Ovary (tissue), 3 donors: ENCODE measurements around the gene HSD3B7.

Source experiments
- POLR2A ChIP-seq: fragments of 450-650 bp; IDR thresholded peaks from one replicate; pipeline ENCODE4 v1.6.1; 2017; ENCODE audit warnings: antibody characterized with exemption, mild to moderate bottlenecking, moderate library complexity
- TF ChIP-seq, protein P1 (sequence below), 3 donors: fragments of 450-650 bp in 2 of 3; fragments of 200-600 bp in 1 of 3; IDR thresholded peaks; one replicate each; pipeline versions ENCODE4 v1.5.1 to v1.8.0; 2016 to 2022; ENCODE audit warnings: antibody characterized with exemption in 3 of 3, mild to moderate bottlenecking in 1 of 3
- donor health status: DM: no; HTN: no; CAD: no.

DNA sequence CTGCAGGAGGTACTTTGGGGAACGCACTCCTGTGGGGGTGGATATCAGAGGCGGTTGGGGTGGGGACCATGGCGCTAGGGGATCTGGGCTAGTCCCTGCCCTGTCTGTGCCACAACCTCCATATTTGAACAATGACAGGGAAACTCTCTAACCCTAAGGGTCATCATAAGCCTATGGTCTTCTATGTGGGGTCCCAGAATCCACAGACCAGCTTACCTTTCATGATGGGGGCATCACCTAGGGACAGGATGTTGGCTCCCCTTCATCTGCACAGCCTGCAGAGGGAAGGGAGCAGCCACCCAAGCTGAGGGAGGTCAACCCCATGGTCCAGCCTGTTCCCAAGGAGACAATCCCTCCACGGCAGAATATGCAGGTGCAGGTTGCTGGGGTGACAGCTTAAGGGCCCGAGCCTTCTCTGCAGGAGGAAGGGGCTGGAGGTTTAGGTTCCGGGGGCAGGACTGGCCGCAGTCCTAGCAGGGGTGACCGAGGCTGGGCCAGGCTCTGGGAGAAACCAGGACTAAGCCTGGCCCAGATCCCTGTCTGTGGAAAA is 34.4 kb upstream of the HSD3B7 start:
- TF ChIP-seq, protein P1, sequence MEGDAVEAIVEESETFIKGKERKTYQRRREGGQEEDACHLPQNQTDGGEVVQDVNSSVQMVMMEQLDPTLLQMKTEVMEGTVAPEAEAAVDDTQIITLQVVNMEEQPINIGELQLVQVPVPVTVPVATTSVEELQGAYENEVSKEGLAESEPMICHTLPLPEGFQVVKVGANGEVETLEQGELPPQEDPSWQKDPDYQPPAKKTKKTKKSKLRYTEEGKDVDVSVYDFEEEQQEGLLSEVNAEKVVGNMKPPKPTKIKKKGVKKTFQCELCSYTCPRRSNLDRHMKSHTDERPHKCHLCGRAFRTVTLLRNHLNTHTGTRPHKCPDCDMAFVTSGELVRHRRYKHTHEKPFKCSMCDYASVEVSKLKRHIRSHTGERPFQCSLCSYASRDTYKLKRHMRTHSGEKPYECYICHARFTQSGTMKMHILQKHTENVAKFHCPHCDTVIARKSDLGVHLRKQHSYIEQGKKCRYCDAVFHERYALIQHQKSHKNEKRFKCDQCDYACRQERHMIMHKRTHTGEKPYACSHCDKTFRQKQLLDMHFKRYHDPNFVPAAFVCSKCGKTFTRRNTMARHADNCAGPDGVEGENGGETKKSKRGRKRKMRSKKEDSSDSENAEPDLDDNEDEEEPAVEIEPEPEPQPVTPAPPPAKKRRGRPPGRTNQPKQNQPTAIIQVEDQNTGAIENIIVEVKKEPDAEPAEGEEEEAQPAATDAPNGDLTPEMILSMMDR (IDR thresholded peaks at IDR 0.05), result no peak
- no peak for TF ChIP-seq POLR2A
